NB4 (cell line): Measurements from ENCODE around the gene COL23A1.
"Not testable (repeated sequence)": the region's sequence is repeated elsewhere in the genome, so short reads cannot be mapped to it uniquely, and the experiment has no call there.

Experiments used
- DNase-seq: peaks from one replicate; pipeline ENCODE4 v3.0.0; 2010; ENCODE audit warnings: low read depth
- H3K4me3 ChIP-seq: one replicate; pipeline ENCODE4 v1.5.1; 2011; ENCODE audit warnings: mild to moderate bottlenecking, low read depth, low read length, moderate library complexity
- MAX ChIP-seq: IDR thresholded peaks from 2 replicates; pipeline ENCODE4 v1.6.1; 2011; ENCODE audit warnings: low read depth, low read length
- MYC ChIP-seq: IDR thresholded peaks from 2 replicates; pipeline ENCODE4 v1.6.1; 2011; ENCODE audit warnings: low read depth, low read length
- POLR2A ChIP-seq: IDR thresholded peaks from 2 replicates; pipeline ENCODE4 v1.6.1; 2011; ENCODE audit warnings: mild to moderate bottlenecking; ENCODE audit not compliant: insufficient read length; ENCODE audit errors: extremely low read depth
- TF ChIP-seq, protein P1 (sequence below): IDR thresholded peaks from one replicate; pipeline ENCODE4 v1.5.1; 2012; ENCODE audit warnings: low read depth, low read length

COL23A1 gene

DNA sequence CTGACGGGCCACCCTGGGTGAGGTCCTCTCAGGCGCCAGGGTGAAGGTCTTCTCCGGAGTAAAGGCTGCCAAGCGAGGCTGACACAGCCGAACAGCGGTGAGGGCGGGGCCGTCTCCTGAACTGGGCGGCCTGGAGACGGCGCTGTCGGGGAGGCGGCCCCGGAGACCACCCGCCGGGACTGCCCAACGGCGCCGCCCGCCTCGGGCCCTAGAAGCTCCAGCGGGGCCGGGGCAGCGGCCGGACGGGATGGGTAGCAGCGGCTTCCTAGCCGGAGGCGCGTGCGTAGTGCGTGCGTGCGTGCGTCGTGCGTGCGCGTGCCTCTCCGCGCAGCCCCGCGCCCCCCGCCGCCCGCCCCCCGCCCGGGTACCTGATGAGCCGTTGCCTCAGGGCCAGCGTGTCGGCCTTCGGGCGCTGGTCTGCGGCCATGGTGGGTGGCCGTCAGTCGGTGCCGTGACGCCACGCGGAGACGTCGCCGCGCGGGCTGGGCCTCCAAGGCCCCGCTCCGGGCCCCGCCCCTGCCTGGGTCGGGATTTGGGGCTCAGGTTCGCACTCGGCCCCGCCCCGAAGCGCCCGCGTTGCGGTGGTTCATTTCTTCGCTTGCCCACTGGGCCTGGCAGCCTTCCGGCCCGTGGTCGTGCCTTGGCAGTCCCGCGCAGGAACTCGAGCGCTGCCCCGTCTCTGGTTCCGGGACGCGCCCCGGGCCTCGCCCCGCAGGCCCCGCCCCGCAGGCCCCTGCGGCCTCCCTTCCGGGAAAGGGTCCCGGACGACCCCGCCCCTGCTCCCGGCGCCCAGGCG lies 357.9 kb downstream of the COL23A1 start, which contains the start of gene PHYKPL:
TSS of gene PHYKPL (minus strand) at position 679 of the 796 bp plus-strand sequence. CDS start at position 427, 252 bp downstream.
- TF ChIP-seq MYC: 0 out of 2 replicates have a peak, but pooled peaks have one; percentile 67
- TF ChIP-seq, protein P1, sequence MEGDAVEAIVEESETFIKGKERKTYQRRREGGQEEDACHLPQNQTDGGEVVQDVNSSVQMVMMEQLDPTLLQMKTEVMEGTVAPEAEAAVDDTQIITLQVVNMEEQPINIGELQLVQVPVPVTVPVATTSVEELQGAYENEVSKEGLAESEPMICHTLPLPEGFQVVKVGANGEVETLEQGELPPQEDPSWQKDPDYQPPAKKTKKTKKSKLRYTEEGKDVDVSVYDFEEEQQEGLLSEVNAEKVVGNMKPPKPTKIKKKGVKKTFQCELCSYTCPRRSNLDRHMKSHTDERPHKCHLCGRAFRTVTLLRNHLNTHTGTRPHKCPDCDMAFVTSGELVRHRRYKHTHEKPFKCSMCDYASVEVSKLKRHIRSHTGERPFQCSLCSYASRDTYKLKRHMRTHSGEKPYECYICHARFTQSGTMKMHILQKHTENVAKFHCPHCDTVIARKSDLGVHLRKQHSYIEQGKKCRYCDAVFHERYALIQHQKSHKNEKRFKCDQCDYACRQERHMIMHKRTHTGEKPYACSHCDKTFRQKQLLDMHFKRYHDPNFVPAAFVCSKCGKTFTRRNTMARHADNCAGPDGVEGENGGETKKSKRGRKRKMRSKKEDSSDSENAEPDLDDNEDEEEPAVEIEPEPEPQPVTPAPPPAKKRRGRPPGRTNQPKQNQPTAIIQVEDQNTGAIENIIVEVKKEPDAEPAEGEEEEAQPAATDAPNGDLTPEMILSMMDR: no peak
- TF ChIP-seq MAX: no peak; the same call in 1 of the 2 replicates
- TF ChIP-seq POLR2A: peak; percentile 69
- peak within 1 kb of the TSS; percentile 91 for H3K4me3 ChIP-seq
- DNase-seq: peak; percentile 81

GRCh38 chr5:178231539-178232123 lies 358.6 kb downstream of the COL23A1 start:
- peak; percentile 44 for DNase-seq
- H3K4me3 ChIP-seq: peak overlapping the region; percentile 91
- TF ChIP-seq MAX (peak; percentile 63; the same call in 1 of the 2 replicates), MYC (no peak; the same call in 1 of the 2 replicates)

GRCh38 chr5:178230879-178231538 lies 359.2 kb downstream of the COL23A1 start:
- no peak for TF ChIP-seq MAX
- no peak for TF ChIP-seq POLR2A
- TF ChIP-seq, protein P1: no peak
- no peak for TF ChIP-seq MYC
- no peak for DNase-seq

DNA sequence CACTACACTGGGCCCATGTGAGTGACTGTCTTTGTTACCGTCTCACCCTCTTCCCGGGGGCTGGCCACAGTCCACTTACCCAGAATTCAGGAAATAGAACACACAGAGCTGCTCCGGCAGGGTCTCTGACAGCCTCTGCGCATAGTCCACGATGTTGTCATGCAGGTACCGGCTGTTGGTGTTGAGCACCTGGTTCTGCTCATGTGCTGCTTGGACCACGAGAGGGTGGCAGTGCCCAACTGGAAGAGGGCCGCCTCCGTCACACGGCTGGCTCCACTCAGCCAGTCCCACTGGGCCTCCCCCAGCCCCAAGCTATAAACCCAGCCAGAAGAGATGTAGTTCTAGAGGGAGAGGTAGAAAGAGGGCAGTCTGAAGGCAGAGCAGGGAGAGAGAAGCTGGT lies 360.3 kb downstream of the COL23A1 start:
- TF ChIP-seq MAX (no peak), MYC (no peak), POLR2A (no peak)
- TF ChIP-seq, protein P1: no peak
- H3K4me3 ChIP-seq: no peak overlapping the region
- DNase-seq: no peak

More at GRCh38 chr5:178230879-178231538, 359.2 kb downstream of the COL23A1 start:
- peak overlapping the region; percentile 91 for H3K4me3 ChIP-seq

- not testable (repeated sequence) for DNase-seq, H3K4me3 ChIP-seq
Measured at GRCh38 chr5:178229111-178229510, 361.1 kb downstream of the COL23A1 start.

DNA sequence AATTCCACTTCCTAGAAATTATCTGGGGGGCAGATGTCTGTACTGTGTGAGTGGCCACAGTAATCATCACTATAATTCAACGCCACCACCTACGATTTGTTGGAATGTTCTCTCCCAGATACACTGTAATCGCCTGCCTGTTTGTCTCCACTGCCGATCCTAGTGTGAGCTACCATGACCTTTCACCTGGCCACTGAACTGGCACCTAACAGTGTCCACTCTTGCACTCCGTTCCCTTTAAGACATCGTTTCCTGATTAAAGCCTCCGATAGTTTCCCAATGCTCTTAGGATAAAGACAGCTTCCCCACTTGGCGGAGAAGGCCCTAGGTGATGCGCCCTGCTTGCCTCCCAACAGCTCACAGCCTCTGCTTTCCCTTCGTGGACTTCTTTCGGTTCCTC lies 361.6 kb downstream of the COL23A1 start:
- DNase-seq: no peak
- no peak overlapping the region for H3K4me3 ChIP-seq
- TF ChIP-seq POLR2A (no peak), MYC (no peak), MAX (no peak)
- TF ChIP-seq, protein P1: no peak
